Ovary (tissue), 3 donors: ENCODE measurements around the gene TYW1B.
"Not testable (repeated sequence)": the region's sequence is repeated elsewhere in the genome, so short reads cannot be mapped to it uniquely, and the experiment has no call there.

ENCODE experiments used
- CTCF ChIP-seq, 3 donors: fragments of 450-650 bp in 2 of 3; fragments of 200-600 bp in 1 of 3; IDR thresholded peaks; one replicate each; pipeline versions ENCODE4 v1.5.1 to v1.8.0; 2016 to 2022; ENCODE audit warnings: antibody characterized with exemption in 3 of 3, mild to moderate bottlenecking in 1 of 3
- EP300 ChIP-seq: sonication (generic); formaldehyde crosslinking; IDR thresholded peaks from one replicate; pipeline ENCODE4 v1.6.1; 2017; ENCODE audit warnings: antibody characterized with exemption
- donor health status: DM: no; HTN: no; CAD: no.

DNA sequence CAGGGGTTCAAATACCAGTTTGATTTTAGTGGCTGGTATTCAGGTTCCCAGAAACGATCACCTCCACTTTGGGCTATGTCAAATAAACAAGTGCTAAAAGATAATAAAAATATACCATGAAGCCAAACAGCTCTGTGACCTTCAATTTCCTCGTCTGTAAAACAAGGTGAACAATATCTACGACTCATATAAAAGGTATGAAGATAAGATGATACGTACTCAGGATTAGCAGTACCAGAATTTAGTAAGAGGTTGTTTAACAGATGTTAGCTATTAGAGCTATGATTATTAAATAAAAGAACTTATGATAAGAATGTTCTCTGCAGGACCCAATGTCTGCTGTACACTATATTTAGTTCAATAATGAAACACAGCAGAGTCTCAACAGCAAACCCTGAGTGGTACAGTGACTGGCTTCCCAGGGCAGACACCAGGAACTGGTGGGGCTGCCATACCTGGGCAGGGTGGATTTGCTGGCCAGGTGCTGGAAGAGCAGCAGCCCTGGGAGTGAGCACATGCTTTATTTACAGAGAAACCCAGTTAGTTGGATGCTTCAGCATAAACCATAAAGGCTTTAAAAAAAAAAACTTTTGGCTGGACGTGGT is 151.8 kb downstream of the TYW1B start:
- TF ChIP-seq CTCF (IDR thresholded peaks at IDR 0.05); EP300: not testable (repeated sequence)
